Stomach smooth muscle (tissue), 2 donors: ENCODE results near the gene ZC3H18.

Experiments
- H3K27ac ChIP-seq: one replicate; pipeline ENCODE4 v1.7.0; 2013; ENCODE audit warnings: mild to moderate bottlenecking, low read length, inconsistent platforms
- H3K27me3 ChIP-seq, 2 donors: one replicate each; pipeline ENCODE4 v1.7.0; 2013; ENCODE audit warnings: low read length in 2 of 2; ENCODE audit not compliant: insufficient read depth in 2 of 2, control insufficient read depth in 1 of 2
- H3K36me3 ChIP-seq, 2 donors: one replicate each; pipeline ENCODE4 v1.7.0; 2013; ENCODE audit warnings: low read length in 2 of 2; ENCODE audit not compliant: control insufficient read depth in 2 of 2, insufficient read depth in 2 of 2
- H3K4me1 ChIP-seq: one replicate; pipeline ENCODE4 v1.7.0; 2013; ENCODE audit warnings: low read length; ENCODE audit not compliant: control insufficient read depth, insufficient read depth
- H3K4me3 ChIP-seq, 2 donors: one replicate each; pipeline ENCODE4 v1.7.0; 2013; ENCODE audit warnings: low read length in 2 of 2
- H3K9ac ChIP-seq, 2 donors: one replicate each; pipeline ENCODE4 v1.7.0; 2013; ENCODE audit warnings: low read length in 2 of 2, mild to moderate bottlenecking in 1 of 2
- H3K9me3 ChIP-seq, 2 donors: one replicate each; pipeline ENCODE4 v1.7.0; 2013; ENCODE audit warnings: low read length in 2 of 2; ENCODE audit not compliant: control insufficient read depth in 2 of 2
- donor health status: healthy.
- donor health status: Pancreatic carcinoma.

Gene ZC3H18

DNA sequence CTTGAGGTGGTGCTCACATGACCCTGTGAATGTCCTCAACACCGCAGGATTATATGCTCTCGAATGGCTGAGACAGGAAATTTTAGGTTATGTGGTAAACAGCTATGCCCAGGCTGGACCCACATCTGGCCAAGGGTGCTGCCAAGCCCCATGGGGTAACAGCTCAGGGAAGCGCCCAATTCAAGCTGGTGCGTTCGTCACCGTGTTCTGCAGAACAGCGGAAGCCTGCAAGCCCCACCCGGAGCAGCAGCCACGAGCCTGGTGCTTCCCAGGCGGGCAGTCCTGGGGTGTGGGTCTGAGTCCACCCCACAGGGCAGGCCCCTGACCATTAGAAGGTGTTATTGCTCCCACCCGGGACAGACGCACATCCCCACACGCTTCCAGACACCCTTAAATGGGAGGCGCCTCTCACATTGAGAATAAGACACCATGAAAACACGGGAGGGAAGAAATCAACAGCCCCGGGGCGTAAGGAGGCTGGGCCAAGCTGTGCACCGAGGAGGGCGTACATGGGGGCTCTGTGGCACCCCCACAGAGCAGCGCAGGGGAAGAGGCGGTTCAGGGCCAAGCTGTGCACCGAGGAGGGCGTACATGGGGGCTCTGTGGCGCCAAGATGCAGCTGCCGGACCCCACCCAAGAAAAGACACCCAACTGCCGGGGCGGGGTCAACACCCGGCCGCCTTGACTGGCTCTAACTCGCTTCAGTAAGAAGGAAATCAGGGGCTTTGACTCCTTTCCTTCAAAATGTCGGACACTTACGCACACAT, 83.6 kb downstream of the ZC3H18 start:
- Histone ChIP-seq H3K27me3 (peaks cover 6 to 15% of the 10 kb centered on the region in 2 donors), H3K9me3 (no peaks in the 10 kb centered on the region), H3K4me3 (no peak overlapping the region), H3K4me1 (peaks cover 7% of the 10 kb centered on the region), H3K36me3 (peaks cover 4 to 14% of the 10 kb centered on the region in 2 donors), H3K27ac (no peak overlapping the region), H3K9ac (no peak overlapping the region)

- Histone ChIP-seq H3K4me3 (no peak overlapping the region), H3K4me1 (peaks cover 7% of the 10 kb centered on the region), H3K36me3 (peaks cover 4 to 16% of the 10 kb centered on the region in 2 donors), H3K9me3 (no peaks in the 10 kb centered on the region), H3K27ac (no peak overlapping the region), H3K9ac (no peak overlapping the region), H3K27me3 (peaks cover 6 to 15% of the 10 kb centered on the region in 2 donors)
Measured at GRCh38 chr16:88654363-88655052, 84.3 kb downstream of the ZC3H18 start.

- H3K9ac ChIP-seq = no peak overlapping the region
- no peak overlapping the region for H3K27ac ChIP-seq
- peaks cover 4 to 16% of the 10 kb centered on the region in 2 donors for H3K36me3 ChIP-seq
Measured at GRCh38 chr16:88655053-88655732, 85.0 kb downstream of the ZC3H18 start.

DNA sequence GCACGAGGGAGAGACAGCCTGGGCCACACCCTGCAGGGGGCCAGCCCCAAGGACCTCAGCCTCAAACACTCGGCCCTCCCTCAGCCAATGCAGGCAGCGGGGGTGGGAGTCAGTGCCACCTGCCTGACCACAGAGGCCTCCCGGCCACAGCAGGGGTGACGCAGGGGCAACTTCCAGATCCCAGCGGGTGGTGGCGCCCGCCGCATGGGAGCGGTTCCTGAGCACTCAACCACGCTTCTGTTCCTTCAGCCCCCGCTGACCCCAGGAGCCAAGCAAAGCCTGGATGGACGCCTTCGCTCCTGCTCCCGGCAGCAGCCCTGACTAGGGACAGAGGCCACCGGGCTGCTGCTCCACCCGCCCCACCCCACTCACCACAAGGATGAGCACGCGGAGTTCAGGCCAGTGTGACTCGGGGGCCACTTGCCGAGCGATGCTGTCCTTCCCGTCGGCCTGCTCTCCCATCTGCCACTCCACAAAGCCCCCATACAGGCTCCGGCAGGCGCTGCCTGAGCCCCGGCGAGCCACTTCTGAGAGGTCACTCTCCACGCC, 85.6 kb downstream of the ZC3H18 start:
- Histone ChIP-seq H3K4me3 (no peak overlapping the region), H3K27ac (no peak overlapping the region), H3K9me3 (no peaks in the 10 kb centered on the region), H3K36me3 (peaks cover 4 to 16% of the 10 kb centered on the region in 2 donors), H3K9ac (no peak overlapping the region), H3K27me3 (peaks cover 6 to 8% of the 10 kb centered on the region in 2 donors), H3K4me1 (peaks cover 3% of the 10 kb centered on the region)

More at GRCh38 chr16:88655053-88655732, 85.0 kb downstream of the ZC3H18 start:
- H3K4me1 ChIP-seq = peaks cover 7% of the 10 kb centered on the region
- H3K4me3 ChIP-seq = no peak overlapping the region
- H3K9me3 ChIP-seq = no peaks in the 10 kb centered on the region
- H3K27me3 ChIP-seq = peaks cover 6 to 12% of the 10 kb centered on the region in 2 donors

GRCh38 chr16:88656291-88656980, 86.2 kb downstream of the ZC3H18 start:
- peaks cover 2 to 4% of the 10 kb centered on the region in 2 donors for H3K27me3 ChIP-seq
- H3K9me3 ChIP-seq = no peaks in the 10 kb centered on the region
- no peak overlapping the region for H3K4me3 ChIP-seq
- peaks cover 4 to 16% of the 10 kb centered on the region in 2 donors for H3K36me3 ChIP-seq
- H3K27ac ChIP-seq = no peak overlapping the region
- no peak overlapping the region for H3K9ac ChIP-seq
- peaks cover under 1% of the 10 kb centered on the region for H3K4me1 ChIP-seq

DNA sequence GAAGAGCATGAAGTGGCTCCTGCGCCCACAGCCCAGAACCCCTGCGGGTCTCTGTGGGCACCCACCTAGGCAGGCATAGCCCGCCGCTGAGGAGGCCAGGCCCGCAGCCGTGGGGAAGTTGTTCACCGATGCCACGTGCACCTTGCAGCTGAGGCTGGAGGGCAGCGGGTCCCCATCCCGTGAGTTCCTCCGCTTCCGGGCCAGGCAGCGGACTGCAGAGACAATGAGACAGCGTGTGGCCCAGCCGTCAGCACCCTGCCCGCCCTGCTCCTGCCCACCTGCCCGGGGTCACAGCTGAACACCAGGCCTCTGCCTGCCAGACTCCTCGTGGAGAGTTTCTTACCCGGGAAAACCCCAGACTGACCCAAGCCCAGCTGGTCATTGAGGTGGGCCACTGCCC, 87.2 kb downstream of the ZC3H18 start:
- H3K36me3 ChIP-seq = peaks cover 4 to 16% of the 10 kb centered on the region in 2 donors
- H3K9ac ChIP-seq = no peak overlapping the region
- H3K4me1 ChIP-seq = peaks cover 5% of the 10 kb centered on the region
- no peaks in the 10 kb centered on the region for H3K9me3 ChIP-seq
- no peak overlapping the region for H3K27ac ChIP-seq
- H3K4me3 ChIP-seq = no peak overlapping the region
- no peaks in the 10 kb centered on the region for H3K27me3 ChIP-seq

- H3K9me3 ChIP-seq = no peaks in the 10 kb centered on the region
- peaks cover 4 to 13% of the 10 kb centered on the region in 2 donors for H3K36me3 ChIP-seq
- H3K27me3 ChIP-seq = no peaks in the 10 kb centered on the region
- no peak overlapping the region for H3K27ac ChIP-seq
- no peak overlapping the region for H3K4me3 ChIP-seq
- H3K9ac ChIP-seq = no peak overlapping the region
- peaks cover 7% of the 10 kb centered on the region for H3K4me1 ChIP-seq
Measured at GRCh38 chr16:88658714-88659113, 88.5 kb downstream of the ZC3H18 start.

DNA sequence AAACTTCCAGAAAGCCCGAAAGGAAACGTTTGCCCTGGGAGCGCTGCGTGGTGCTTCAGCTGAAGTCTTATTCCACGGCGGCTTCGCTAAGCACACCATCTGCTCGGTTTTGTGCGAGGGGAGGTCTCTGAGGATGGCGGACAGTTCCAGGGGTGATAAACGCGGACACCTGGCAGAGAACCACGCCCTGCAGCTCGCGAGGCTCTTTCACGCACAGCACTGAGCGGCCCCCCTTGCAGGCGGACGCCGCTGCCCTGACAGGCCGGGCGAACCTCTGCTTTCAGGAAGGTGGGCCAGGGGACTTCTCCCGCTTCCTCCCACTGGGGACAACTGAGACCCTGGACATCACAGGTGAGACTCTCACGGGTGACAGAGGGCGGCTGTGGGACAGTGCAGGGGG, 89.0 kb downstream of the ZC3H18 start:
- Histone ChIP-seq H3K4me3 (no peak overlapping the region), H3K36me3 (peaks cover 4 to 12% of the 10 kb centered on the region in 2 donors), H3K27ac (no peak overlapping the region), H3K4me1 (peaks cover 10% of the 10 kb centered on the region), H3K9me3 (no peaks in the 10 kb centered on the region), H3K9ac (no peak overlapping the region), H3K27me3 (no peaks in the 10 kb centered on the region)

DNA sequence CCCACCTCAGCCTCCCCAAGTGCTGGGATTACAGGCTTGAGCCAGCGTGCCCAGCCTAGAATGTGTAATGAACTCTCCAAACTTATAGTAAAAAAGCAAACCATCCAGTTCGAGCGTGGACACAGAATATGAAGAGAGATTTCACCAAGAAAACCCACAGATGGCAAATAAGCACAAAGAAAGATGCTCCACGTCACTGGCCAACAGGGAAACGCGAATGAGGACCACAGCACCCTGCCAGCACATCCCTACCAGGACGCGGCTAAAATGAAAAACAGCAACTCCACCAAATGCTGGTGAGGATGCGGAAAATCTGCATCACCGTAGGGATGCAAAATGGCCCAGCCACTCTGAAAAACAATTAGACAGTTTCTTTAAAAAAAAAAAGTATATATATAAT, 91.3 kb downstream of the ZC3H18 start:
- Histone ChIP-seq H3K4me1 (peaks cover 10% of the 10 kb centered on the region), H3K9me3 (no peaks in the 10 kb centered on the region), H3K27ac (no peak overlapping the region), H3K9ac (no peak overlapping the region), H3K4me3 (no peak overlapping the region), H3K36me3 (peaks cover 0 to 4% of the 10 kb centered on the region in 2 donors), H3K27me3 (no peaks in the 10 kb centered on the region)

- Histone ChIP-seq H3K4me3 (peak overlapping the region; percentile 85 to 89), H3K36me3 (peaks cover 0 to 2% of the 10 kb centered on the region in 2 donors), H3K9ac (peak overlapping the region; percentile 81 to 86), H3K4me1 (peaks cover 10% of the 10 kb centered on the region), H3K9me3 (no peaks in the 10 kb centered on the region), H3K27me3 (no peaks in the 10 kb centered on the region), H3K27ac (peak overlapping the region; percentile 46)
Measured at GRCh38 chr16:88662222-88662842, 92.1 kb downstream of the ZC3H18 start.
